Measurements from ENCODE around the gene DYSF.

DYSF gene

DNA sequence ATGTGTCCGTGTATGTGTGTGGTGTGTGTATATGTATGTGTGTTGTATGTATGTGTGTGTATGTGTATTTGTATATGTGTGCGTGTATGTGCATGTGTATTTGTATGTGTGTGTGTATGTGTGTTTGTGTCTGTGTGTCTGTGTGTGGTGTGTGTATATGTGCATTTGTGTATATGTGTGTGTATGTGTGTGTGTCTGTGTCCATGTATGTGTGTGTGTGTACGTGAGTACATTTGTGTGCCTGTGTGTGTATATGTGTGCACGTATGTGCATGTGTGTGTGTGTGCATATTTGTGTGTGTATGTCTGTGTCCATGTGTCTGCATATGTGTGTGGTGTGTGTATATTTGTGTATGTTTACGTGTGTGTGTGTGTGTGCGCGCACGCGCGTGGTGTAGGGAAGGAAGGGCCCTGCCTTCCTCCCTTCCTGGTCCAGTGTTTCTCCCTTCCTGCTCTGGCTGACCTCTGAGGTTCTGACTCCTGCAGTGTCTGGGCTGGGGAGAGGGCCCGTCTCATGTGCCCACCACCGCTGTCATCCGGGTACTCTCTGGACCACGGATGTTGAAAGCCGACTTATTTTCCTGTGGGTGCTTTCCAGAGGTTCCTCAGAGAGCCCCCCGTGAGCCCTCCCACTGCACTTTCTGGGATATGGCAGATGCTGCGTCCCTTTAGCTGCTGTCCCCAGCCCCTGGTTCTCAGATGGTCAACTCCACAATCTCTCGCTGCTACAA is 209.5 kb downstream of the DYSF start:
- no peak for DNase-seq

DNA sequence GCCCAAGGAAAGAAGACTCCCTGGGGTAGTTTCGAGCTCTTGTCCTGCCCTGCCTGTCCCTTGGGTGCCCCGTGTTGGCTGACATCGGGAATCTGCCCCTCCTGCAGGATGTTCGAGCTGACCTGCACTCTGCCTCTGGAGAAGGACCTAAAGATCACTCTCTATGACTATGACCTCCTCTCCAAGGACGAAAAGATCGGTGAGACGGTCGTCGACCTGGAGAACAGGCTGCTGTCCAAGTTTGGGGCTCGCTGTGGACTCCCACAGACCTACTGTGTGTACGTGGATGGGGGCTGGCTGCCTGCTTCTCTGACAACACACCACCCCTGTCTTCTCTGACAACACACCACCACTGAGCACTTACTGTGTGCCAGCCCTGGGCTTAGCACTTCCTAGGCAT is 210.8 kb downstream of the DYSF start:
- DNase-seq = no peak

DNA sequence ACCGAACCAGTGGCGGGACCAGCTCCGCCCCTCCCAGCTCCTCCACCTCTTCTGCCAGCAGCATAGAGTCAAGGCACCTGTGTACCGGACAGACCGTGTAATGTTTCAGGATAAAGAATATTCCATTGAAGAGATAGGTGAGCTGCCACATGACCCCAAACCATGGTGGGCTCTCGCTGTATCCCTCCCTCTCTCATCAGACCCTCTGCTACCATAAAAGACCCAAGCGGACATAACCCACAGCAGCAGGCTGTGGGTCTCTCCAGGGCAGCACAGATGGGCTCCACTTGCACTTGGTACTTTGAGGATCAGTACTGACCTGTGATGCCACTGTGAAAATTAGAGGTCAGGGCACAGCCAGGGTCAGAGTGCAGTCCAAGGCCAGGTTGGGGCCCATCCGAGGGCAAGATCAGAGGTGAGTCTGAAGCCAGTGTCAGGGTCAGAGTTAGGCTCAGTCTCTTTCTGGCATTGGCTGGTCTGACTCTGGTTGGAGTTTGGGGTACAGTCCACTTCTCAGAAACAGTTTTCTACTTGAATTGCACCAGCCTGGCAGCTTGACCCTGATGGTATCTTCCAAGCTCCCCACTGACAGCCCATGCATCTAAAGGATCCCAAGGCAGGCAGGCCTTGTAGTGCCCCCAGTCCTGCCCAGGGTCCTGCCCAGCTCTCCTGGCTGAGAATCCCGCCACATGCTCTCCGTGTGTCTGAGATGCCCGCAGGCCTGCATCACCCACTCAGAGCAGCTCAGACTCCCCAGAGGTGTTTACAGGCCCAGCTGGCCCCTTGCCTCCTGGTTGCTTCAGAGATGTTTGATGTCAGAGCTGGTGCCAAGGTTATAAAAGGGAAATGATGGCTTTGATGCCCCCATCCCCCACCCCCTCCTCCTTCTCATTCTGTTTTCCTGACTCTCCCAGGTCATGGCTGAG is 212.1 kb downstream of the DYSF start:
- DNase-seq = no peak

DNA sequence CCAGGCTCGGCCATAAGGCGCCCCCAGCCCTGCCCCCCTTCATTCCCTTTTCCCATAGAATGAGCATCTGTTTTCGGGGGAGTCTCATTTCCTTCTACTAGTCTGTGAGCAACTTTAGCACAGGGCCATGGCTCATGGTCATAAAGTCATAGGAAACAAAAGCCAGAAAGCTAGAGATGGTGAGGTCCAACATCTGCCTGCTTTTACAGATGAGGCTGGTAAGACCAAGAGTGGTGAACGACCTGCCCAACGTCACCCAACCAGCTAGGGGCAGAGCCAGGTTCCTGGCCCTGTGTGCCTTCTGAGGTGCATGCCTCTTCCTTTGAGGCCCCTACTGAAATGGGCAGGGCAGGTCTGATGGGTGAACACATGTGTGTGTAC is 212.7 kb downstream of the DYSF start:
- DNase-seq = no peak

DNA sequence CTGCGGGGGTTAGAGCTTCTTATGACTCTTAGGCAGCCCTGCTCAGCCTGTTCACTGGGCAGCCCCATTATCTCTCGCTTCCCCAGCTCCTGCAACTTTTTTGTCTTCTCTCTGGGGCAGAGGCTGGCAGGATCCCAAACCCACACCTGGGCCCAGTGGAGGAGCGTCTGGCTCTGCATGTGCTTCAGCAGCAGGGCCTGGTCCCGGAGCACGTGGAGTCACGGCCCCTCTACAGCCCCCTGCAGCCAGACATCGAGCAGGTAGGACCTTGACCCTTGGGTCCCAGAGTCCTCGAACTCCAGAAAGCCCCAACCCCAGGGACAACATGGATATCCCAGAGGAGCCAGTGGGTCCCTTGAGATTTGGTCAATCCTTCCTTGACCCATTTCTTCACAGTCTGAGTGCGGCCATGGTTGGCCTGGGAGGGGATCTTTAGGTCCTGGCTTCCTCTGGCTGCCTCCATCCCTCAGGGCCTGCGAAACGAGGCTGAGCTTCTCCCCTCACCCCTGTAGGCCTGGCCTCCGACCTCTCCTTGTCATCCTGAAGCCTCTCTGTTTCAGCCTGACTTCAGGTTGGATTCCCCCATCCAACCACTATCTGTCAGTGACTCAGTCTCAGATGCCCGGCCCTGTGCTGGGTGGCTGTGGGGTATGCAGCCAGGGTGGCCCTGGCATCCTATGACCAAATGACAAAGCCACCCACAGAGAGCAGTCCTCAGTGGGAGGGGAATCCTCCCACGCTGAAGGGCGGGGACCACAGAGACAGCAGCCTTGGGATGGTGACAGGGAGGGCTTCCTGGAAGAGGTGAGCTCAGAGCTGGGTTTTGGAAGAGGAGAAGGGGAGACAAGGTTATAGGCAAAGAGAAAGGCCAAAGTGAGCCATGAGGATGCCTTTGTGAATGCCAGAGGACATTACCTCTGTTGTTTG is 214.2 kb downstream of the DYSF start:
- no peak for DNase-seq

DNA sequence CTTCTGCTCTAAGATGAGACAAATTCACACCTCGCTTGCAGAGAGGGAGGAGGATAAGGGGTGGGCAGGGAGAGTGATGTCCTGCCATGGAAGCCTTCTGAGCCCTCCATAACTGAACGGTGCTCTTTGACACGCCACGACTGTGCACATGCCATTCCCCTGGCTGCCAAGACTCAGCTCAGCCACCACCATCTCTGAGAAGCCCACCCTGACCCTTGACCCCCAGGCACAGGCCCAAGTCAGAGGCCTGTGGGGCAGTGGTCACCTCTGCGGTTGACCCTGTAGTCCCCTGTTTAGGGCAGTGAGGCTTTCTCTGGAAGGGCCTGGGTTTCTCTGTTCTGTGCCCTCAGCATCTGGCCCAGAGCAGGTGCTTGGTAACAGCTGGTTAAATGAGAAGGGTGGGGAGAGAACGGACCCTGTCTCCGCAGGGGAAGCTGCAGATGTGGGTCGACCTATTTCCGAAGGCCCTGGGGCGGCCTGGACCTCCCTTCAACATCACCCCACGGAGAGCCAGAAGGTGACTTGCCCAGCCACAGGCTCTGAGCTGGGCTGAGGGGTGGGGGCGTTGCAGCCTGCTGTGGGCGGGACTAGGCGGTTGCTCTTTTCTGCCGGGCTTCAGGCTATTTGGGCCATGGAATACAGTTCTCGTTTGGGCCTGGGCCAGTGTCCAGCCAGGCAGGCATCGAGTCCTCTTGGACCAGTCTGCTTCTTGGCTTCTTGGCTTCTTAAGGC is 215.1 kb downstream of the DYSF start:
- DNase-seq = no peak

DNA sequence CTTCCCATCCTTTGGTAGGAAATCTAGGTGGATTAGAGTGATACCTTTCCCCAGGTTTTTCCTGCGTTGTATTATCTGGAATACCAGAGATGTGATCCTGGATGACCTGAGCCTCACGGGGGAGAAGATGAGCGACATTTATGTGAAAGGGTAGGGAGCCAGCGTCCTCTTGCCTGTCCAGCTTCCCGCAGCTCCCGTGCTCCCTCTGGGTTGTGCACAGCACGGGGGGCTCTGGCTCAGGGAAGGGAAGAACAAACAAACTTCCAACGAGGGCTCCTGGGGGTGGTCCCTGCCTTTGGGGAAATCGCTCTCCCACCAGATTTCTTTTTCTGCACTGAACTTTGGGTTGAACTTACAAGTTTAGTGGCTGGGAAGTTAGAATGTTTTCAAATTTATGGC is 215.7 kb downstream of the DYSF start:
- DNase-seq = no peak

DNA sequence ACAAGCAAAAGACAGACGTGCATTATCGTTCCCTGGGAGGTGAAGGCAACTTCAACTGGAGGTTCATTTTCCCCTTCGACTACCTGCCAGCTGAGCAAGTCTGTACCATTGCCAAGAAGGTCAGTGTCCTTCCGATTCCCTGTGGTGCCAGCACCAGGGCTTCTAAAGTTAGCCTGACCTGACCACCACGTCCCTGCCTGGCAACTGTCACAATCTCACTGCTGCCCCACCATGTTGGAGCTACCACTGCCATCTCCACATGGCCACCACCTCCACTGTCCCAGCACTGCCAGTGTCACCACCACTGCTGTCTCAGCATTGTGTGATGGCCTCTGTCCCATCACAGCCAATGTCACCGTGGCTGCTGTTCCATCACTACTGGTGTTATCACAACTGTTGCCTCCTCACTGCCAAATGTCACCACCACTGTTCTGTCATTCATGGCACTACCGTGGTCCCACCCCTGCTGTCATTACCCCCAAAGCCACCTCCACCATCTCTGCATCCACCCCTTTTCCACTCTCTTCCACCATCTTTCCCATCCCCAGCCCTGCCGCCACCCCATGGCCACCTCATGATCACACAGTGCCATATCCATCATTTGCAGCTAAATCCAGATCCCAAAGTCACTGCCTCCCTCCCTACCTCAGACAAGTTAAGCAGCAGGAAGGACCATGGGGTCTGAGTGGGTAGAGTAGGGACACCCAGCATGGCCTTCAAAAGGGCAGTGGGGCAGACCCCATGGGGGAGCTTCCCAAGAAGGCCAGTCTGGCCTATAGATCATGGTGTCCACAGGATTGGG is 216.5 kb downstream of the DYSF start:
- DNase-seq = no peak

DNA sequence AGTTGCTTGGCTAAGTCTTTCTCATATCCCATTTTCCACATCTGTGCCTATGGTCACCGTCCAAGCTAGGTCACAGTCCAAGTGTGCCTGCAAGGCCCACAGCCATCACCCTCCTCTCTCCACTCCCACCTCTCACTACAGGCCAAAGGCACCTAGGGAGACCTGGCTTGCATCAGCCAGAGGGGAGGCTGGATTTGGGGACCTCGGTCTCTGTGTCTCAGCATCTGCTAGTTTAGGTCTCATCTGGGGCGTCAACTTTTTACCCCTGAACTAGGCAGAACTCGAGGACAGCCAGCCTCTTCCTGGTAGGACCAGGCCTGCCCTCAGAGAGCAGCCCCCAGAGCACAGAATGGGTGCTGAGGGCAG is 217.1 kb downstream of the DYSF start:
- no peak for DNase-seq

DNA sequence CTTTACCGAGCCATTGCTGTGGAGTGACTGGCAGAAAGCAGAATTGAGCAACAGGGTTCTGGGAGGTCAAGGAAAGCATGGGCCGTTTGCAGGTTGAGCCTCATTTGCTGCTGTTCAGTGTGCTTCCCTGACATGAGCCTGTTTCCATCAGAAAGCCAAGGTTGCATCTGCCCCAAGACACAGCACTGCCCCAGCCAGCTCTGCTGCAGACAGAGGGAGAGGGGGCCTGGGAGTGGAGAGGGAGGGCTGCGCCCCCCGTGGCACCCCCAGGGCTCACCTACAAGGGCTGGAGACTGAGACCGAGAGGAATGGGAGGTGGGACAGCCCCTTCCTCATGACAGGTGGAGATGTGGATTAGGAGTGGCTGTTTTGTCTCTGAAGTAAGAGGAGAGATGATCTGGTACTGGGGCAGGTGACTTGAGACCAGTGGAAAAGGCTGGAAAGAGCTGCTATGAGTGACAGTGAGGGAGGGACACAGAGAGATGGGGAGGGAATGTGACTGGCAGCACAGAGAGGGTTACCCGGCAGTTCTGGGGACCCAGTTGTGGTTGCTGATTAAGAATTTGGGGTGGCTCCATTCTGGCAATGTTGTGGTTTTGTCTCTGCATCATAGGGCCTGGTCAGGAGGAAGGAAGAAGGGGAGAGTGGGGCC is 218.0 kb downstream of the DYSF start:
- no peak for DNase-seq

DNA sequence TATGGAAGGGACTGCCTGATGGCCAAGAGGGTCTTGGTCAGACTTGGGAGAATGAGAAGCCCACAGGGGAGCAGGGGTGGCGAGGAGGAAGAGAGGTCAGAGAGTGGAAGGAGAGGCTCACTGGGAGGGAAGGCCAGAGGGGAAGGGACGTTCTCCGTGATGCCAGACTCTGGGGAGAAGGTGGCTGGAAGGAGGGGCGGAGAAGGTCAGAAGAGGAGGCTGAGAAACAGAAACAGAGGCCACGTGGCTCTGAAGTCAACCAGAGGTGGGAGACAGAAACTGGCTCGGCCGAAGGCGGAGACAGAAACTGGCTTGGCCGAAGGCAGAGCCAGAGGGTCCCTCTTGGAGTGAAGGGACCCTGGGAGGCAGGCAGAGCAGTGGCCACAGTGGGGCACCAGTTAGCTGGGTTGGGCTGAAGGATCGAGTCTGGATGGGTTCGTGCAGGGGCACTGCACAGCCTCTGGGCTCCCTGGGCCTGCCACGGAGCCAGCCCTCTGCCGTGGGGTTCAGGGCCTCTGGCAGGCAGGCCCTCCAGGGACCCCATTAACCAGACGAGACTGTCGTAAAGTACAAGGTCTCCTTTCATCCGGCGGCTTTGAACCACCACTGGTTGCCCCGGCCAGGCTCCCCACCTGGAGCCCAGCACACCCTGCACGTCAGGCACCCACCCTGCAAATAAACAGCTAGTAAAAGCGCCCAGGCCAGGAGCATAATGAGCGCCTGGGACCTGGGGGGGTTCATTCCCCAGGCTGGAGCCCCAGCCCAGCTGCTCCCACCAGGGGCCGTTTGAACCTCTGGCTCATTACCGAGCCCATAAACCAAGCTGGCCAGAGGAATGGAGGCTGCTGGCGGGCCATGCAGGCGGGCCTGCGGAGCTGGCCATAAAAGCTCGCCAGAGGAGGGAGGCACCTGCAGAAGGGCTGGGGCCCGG is 218.8 kb downstream of the DYSF start:
- no peak for DNase-seq

DNA sequence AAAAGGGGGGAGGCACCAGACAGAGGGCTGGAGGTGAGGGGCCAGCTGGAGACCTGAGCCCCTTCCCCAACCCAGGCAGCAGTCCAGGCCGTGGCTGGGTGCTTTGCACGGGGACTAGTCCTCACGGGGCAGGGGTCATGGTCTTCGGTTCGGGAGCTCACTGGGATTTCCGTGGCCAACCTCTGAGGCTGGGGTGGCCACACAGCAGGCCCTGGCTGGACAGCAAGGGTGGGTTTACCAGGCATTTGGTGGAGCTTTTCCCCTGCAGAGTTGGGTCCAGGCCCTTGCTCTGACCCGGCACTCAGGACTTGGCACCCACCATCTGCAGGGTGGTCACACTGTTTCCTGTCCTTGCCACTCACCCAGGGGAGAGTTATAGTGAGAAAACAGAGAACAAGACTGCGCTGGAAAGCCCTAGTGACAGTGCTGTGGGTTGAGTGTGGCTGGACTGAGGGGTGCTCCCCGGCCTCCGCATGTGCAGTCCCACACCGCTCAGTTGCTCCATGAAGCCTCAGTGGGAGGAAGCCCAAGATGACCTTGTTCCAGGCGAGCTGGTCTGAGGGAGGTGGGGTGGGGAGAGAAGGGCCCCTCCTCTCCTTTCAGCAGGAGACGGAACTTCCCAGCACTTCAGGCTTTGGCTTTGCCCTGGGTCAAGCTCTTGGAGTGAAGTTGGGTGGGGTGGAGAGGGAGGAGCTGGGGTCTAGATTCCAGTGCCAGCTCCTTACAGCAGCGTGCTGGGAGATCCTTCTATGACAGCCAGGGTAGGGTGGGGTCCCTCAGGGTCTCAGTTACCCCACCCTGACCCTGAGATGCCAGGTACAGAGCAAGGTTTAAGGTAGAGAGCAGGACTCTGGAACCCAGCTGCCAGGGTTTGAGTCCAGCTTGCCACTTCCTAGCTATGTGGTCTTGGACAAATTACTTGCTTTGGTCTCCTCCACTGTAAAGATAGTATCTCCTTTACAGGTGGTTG is 219.8 kb downstream of the DYSF start:
- DNase-seq = no peak

DNA sequence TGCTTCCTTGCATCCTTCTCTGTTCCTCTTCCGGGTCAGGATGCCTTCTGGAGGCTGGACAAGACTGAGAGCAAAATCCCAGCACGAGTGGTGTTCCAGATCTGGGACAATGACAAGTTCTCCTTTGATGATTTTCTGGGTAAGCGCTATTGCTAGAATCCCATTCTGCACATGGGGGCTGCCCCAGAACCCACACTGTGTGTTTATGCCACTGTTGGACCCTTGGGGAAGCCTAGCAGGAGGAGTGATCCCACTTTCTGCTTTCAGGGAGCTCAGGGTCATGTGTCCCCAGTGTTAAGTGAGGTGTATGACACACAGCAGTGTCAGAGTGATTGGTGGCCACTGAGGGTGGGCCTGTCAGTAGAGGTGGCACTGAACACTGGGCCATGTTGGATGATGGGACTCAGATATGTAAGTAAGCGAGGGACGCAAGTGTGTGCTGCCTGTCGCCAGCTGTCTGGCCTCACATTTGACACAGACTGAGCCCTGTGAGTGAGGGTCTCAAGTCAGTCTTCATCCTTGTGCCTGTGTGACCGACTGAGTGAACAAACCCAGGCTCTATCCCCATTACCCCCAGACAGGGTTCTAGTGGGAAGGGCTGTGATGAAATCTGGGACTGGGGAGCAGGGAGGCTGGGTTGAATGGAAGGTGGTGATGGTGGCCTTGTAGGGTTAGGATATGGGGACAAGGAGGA is 220.9 kb downstream of the DYSF start:
- DNase-seq = no peak

DNA sequence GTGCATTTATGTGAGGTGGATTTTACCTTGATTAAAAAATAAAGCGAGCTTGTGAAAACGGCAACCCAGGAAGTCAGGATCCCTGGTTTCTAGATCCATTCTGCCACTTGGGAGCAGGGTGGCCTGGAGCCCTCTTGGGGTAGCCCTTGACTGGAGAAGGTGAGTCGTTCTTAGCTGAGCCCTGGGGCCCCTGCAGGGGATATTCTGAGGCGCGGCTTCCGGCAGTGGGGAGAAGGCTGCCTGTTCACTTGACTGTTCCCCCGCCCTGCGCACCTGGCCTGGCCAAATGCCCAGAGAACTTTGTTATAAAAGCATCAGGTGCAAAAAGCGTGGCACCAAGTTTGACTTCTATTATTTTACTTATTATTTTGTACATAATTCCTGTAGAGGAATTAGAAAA is 221.9 kb downstream of the DYSF start:
- no peak for DNase-seq

DNA sequence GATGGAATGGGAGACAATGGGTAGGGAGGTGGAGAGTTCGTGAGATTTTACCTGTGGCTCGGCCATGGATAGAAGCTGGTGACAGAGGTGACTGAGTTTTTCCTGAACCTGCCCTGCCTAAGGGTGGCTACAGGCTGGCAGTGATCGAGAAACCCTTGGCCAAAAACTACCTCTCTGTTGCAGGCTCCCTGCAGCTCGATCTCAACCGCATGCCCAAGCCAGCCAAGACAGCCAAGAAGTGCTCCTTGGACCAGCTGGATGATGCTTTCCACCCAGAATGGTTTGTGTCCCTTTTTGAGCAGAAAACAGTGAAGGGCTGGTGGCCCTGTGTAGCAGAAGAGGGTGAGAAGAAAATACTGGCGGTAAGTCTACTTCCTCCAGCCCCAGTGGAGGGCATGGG is 225.5 kb downstream of the DYSF start:
- DNase-seq = no peak

DNA sequence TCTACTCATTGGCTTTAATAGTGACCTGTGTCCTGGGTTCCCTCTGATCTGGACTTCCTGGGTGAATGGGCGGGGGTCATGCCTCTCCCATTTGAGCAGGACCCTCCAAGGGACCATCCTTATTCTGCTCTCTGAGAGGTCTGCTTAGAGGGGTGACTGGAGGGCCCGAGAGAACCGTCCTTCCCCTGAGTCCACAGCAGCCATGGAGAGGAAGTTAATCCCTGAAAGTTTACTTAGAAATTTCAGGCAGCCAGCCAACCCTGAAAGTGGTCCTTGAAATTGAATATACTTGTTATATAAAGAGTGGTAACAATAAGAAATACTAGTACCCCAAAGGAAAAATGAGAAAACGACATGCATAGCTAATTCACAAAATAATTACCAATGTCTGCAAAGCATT is 226.1 kb downstream of the DYSF start:
- no peak for DNase-seq

DNA sequence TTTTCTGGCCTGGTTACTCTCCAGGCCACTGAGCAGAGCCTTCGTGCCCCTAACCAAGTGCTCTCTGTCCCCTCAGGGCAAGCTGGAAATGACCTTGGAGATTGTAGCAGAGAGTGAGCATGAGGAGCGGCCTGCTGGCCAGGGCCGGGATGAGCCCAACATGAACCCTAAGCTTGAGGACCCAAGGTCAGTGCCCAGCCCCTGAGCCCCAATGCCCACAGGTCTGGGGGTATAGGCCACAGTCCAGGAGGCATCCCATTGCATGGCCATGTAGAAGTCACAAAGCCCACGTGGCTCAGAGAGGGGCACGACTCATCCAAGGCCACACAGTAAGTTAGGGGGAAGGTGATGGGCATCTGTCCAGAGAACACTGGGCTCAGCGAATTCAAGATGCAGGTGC is 227.6 kb downstream of the DYSF start:
- DNase-seq = no peak

DNA sequence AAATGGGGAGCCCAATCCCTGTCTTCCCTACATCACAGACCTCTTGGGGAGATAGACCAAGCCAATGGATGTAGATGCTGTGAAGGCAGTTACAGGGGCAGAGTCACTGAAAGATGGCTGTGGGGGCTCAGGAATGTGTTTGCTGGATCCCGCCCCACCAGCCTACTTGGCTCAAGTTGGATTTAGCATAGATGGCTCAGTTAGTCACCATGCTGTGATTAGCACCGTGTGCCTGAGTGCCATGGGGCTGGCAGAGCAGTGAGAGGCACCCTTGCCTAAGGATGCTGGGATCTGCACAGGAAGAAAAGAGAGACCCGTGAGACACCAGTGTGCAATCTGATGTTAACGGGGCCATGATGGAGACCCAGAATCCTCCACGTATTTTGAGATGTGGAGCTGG is 228.3 kb downstream of the DYSF start:
- no peak for DNase-seq

All from EL (cell line).